ENCODE measurements around the gene IFITM5. TPM values are rescaled to one million over a fixed set of nuclear protein-coding genes. Genes with fewer than 3 reads are reported as not detected.

Gene IFITM5
- total RNA-seq, 1 donor from 2014 or later = not detected

- Histone ChIP-seq H3K27me3 (no peaks in the 10 kb centered on the region), H3K4me1 (peaks cover 25% of the 10 kb centered on the region), H3K4me3 (no peak overlapping the region), H3K27ac (peak overlapping the region; percentile 89), H3K36me3 (no peaks in the 10 kb centered on the region), H3K9me3 (no peaks in the 10 kb centered on the region)
- DNase-seq (no peak), ATAC-seq (no peak)
- intact Hi-C loops (cut with DNase I) = no loop called here
- no peak for TF ChIP-seq CTCF (IDR thresholded peaks at IDR 0.05)
Observed at GRCh38 chr11:305844-306211, 6.5 kb upstream of the IFITM5 start.

GRCh38 chr11:304915-305843, 5.9 kb upstream of the IFITM5 start:
- peak; percentile 71 for DNase-seq
- Histone ChIP-seq H3K4me1 (peaks cover 25% of the 10 kb centered on the region), H3K27me3 (no peaks in the 10 kb centered on the region), H3K27ac (peak overlapping the region; percentile 89), H3K9me3 (no peaks in the 10 kb centered on the region), H3K4me3 (no peak overlapping the region), H3K36me3 (no peaks in the 10 kb centered on the region)
- ATAC-seq = peak; percentile 27
- intact Hi-C loops (cut with DNase I) = no loop called here
- peak; percentile 70 for TF ChIP-seq CTCF (IDR thresholded peaks at IDR 0.05)

GRCh38 chr11:304061-304506, 4.8 kb upstream of the IFITM5 start:
- DNase-seq (no peak), ATAC-seq (no peak)
- no peak overlapping the region for H3K4me3 ChIP-seq
- H3K9me3 ChIP-seq = no peaks in the 10 kb centered on the region
- intact Hi-C loops (cut with DNase I) = no loop called here
- no peak for TF ChIP-seq CTCF (IDR thresholded peaks at IDR 0.05)
- no peaks in the 10 kb centered on the region for H3K27me3 ChIP-seq
- peaks cover 18% of the 10 kb centered on the region for H3K4me1 ChIP-seq
- no peak overlapping the region for H3K27ac ChIP-seq
- H3K36me3 ChIP-seq = no peaks in the 10 kb centered on the region

GRCh38 chr11:303363-303762, 4.0 kb upstream of the IFITM5 start:
- H3K27me3 ChIP-seq = peaks cover 6% of the 10 kb centered on the region
- ATAC-seq (no peak), DNase-seq (no peak)
- H3K27ac ChIP-seq = no peak overlapping the region
- H3K4me1 ChIP-seq = peaks cover 20% of the 10 kb centered on the region
- no peaks in the 10 kb centered on the region for H3K9me3 ChIP-seq
- intact Hi-C loops (cut with DNase I) = no loop called here
- no peak overlapping the region for H3K4me3 ChIP-seq
- no peak for TF ChIP-seq CTCF (IDR thresholded peaks at IDR 0.05)
- H3K36me3 ChIP-seq = no peaks in the 10 kb centered on the region

- Histone ChIP-seq H3K27me3 (peaks cover 12% of the 10 kb centered on the region), H3K27ac (no peak overlapping the region), H3K4me1 (peaks cover 18% of the 10 kb centered on the region), H3K9me3 (no peaks in the 10 kb centered on the region), H3K4me3 (no peak overlapping the region), H3K36me3 (no peaks in the 10 kb centered on the region)
- DNase-seq (peak; percentile 61), ATAC-seq (peak; percentile 2)
- intact Hi-C loops (cut with DNase I) = no loop called here
- TF ChIP-seq CTCF (IDR thresholded peaks at IDR 0.05) = peak; percentile 15
Observed at GRCh38 chr11:299951-300735, 817 bp upstream of the IFITM5 start.
